Activated CD8-positive, alpha-beta T cell treated with anti-CD3 and anti-CD28 coated beads, Interleukin-2, amount 10 ng/mL, durations not matched to agents 7 days and 5 days (primary cell): Measurements from ENCODE around the gene PLN. TPM values are rescaled to one million over a fixed set of nuclear protein-coding genes. Genes with fewer than 3 reads are reported as not detected.

Experiments used
- ATAC-seq: fragments of 150-1000 bp; cut with Tn5 transposase; one replicate; pipeline ENCODE4 v1.10.0; 2021; ENCODE audit warnings: moderate library complexity
- CTCF ChIA-PET: fragments of 350-600 bp; sonication (Branson Sonifier 250); formaldehyde crosslinking; loops from one replicate; lab custom pipeline; 2021; ENCODE audit warnings: antibody characterized with exemption; lab: Charles Lee
- POLR2A ChIA-PET: fragments of 350-600 bp; sonication (Branson Sonifier 250); formaldehyde crosslinking; loops from one replicate; lab custom pipeline; 2021; ENCODE audit warnings: antibody characterized with exemption; lab: Charles Lee
- DNase-seq: peaks from one replicate; pipeline ENCODE4 v3.0.0-alpha.2; 2020
- H3K27ac Mint-ChIP-seq: one replicate; pipeline ENCODE4 v1.8.0; 2021; ENCODE audit warnings: mild to moderate bottlenecking, mixed read lengths
- H3K27me3 Mint-ChIP-seq: one replicate; pipeline ENCODE4 v1.8.0; 2021; ENCODE audit warnings: low read depth, mixed read lengths
- H3K36me3 Mint-ChIP-seq: one replicate; pipeline ENCODE4 v1.8.0; 2021; ENCODE audit warnings: low read depth, mixed read lengths
- H3K4me1 Mint-ChIP-seq: one replicate; pipeline ENCODE4 v1.8.0; 2021; ENCODE audit warnings: low read depth, mixed read lengths
- H3K4me3 Mint-ChIP-seq: one replicate; pipeline ENCODE4 v1.8.0; 2021; ENCODE audit warnings: mild to moderate bottlenecking, mixed read lengths
- H3K9me3 Mint-ChIP-seq: one replicate; pipeline ENCODE4 v1.8.0; 2022; ENCODE audit warnings: mixed read lengths; ENCODE audit not compliant: insufficient read depth
- total RNA-seq, 2 experiments: library from RNA; stranded (reverse); gene quantifications; one replicate each; pipeline ENCODE4 v1.2.3, GENCODE V29; 2021

Gene PLN
- total RNA-seq, 2 experiments from 2014 or later: not detected

DNA sequence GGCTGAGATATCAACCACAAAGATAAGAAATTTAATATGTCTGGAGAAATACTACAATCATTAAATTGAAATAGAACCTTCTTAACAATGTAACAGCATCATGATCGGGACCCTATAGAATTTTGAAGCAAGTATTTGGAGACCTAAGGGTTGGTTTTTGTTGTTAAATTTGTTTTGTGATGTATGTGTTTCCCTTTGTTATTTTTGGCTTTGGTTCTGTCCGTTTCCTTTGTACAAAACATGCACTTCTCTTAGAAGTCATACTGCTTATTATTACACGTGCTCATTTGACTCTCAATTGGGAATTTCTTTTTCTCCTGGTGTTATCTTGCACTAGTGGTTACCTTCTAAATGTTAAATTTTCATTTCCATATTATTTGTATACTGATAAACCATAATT is 4.0 kb upstream of the PLN start:
- H3K27me3 Mint-ChIP-seq: no peaks in the 10 kb centered on the region
- CTCF ChIA-PET: interaction anchor here (1.3 kb wide), 1 partner anchor 21 kb away, joined by 7 read pairs; no protein-coding TSS in a partner anchor
- peaks cover 3% of the 10 kb centered on the region for H3K9me3 Mint-ChIP-seq
- H3K27ac Mint-ChIP-seq: no peak overlapping the region
- DNase-seq (no peak), ATAC-seq (no peak)
- peaks cover 20% of the 10 kb centered on the region for H3K36me3 Mint-ChIP-seq
- peaks cover 4% of the 10 kb centered on the region for H3K4me1 Mint-ChIP-seq
- POLR2A ChIA-PET: no interaction called here
- H3K4me3 Mint-ChIP-seq: no peak overlapping the region

DNA sequence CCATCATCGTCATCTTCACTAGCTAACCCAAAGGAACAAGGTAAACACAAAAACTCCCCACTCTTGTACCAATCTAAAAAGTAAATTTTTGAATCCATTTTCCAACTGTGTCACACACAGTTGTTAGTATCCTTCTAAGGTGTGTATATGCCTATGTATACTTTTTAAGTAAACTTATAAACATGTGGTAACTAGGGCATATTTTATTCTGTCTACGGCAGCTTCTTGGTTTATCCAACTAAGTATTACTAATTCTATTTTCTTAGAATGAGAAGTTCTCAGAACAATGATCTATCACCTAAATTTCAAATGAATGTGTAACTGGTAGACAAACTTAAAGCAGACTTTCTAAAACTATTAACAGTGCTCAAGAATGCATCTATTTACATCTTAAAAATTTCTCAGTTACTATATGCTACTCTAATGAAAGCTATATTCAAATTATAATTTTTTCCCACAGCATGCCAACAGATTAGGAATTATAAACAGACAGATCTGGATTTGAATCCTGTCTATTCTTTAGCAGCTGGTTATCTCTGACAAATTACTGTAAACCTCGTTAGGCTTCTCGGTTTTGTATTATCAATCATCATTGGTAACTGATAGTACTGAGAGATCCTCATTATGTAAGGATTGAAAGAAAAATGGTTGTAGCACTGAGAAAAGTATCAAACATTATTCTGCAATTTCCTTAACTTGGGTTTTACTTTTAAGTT is 1.8 kb upstream of the PLN start:
- Mint-ChIP-seq H3K27ac (no peak overlapping the region), H3K4me3 (no peak overlapping the region), H3K9me3 (peaks cover 3% of the 10 kb centered on the region), H3K27me3 (no peaks in the 10 kb centered on the region), H3K36me3 (peaks cover 20% of the 10 kb centered on the region), H3K4me1 (peaks cover 14% of the 10 kb centered on the region)
- ChIA-PET CTCF (interaction anchor here (0.6 to 1.5 kb wide), 2 partner anchors 19 to 262 kb away, joined by 3 read pairs; no protein-coding TSS in a partner anchor), POLR2A (interaction anchor here (1.0 kb wide), 1 partner anchor 13 kb away, joined by 3 read pairs; no protein-coding TSS in a partner anchor)
- no peak for DNase-seq
- no peak for ATAC-seq

DNA sequence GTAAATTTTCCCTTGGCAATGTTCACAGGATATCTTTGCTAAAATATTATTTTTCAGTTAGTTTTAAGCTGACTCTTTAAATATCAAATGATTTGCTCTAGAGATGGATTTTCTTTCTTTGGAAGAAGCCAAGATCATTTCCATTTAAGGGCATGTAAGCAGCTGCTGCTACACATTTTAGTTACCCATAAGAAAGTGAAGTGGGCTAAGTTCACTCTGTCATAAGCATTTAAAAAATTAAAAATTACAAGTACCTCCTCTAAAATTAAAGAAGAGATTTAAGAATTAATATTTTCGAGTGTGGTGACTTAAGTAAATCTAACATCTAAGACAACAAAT is 1.2 kb upstream of the PLN start:
- ChIA-PET POLR2A (no interaction called here), CTCF (no interaction called here)
- ATAC-seq: no peak
- Mint-ChIP-seq H3K36me3 (peaks cover 18% of the 10 kb centered on the region), H3K4me1 (peaks cover 14% of the 10 kb centered on the region), H3K4me3 (no peak overlapping the region), H3K27ac (no peak overlapping the region), H3K9me3 (peaks cover 3% of the 10 kb centered on the region), H3K27me3 (no peaks in the 10 kb centered on the region)
- no peak for DNase-seq

DNA sequence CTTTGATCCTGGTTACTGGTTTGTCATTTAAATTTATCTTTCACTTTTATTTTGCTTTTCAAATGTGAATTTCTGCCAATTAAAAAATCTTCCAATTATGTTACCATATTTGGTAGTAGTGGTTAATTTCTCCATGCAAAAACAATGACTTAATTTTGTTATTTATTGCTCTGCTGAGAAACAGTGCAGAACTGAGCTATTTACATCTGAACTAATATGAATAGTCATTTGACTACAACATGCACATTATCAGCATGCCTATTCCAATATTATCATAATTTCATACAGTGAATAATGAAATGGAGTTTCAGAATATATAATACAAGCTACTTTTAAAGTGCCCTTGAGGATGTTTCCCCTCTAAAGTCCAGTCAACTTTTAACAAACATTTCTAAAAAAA is 517 bp downstream of the PLN start:
- peaks cover 3% of the 10 kb centered on the region for H3K9me3 Mint-ChIP-seq
- H3K27me3 Mint-ChIP-seq: no peaks in the 10 kb centered on the region
- ATAC-seq (no peak), DNase-seq (no peak)
- peaks cover 23% of the 10 kb centered on the region for H3K4me1 Mint-ChIP-seq
- H3K27ac Mint-ChIP-seq: no peak overlapping the region
- H3K4me3 Mint-ChIP-seq: no peak overlapping the region
- POLR2A ChIA-PET: no interaction called here
- CTCF ChIA-PET: interaction anchor here (1.1 to 1.6 kb wide), 2 partner anchors 17 to 265 kb away, joined by 3 to 5 read pairs; no protein-coding TSS in a partner anchor
- peaks cover 9% of the 10 kb centered on the region for H3K36me3 Mint-ChIP-seq

DNA sequence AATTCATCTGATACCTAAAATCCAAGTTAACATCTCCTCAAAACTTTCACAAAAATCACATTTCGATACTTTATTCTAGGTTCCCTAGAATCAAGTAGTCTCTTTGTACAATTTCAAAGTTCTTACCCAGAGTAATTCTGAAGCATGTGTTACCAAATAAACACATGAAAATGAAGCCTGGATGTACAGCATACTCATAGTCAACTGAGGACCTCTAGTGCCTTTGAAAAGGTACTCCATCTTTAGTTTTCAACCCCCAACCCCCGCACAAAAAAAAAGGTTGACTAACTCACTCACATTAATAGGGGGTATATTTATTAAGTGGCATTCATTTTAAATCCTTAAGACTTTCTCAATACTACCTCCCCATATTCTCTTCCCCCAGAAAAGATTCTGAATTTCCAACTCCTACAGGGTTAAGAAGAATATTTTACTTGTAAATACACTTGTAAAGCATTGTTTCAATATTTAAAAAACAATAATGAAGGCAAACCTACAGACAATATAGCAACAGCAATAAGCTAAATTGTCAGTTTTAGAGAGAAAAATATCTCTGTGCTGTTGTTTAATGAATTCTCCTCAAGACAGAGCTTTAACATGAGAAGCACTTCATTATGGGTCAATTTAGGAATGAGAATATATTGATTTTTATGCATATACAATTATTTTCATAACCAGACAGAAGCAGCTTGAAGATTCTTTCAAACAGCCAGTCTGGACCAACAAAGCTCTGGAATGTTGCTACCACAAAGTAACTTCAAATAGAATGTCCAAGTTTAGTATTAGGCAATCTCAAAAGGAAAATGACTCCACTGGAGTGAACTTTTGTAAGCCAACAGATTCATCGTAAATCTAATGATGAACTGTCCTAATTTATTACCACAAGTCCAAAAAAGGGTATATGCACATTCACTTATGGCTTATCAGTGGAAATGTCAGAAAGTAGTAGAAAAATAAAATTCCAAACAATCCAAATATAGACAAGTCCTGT is 3.3 kb downstream of the PLN start:
- no peak overlapping the region for H3K27ac Mint-ChIP-seq
- CTCF ChIA-PET: interaction anchor here (0.6 to 3.5 kb wide), 8 partner anchors 9 to 575 kb away, joined by 3 to 23 read pairs (median 3); no protein-coding TSS in a partner anchor
- peaks cover 12% of the 10 kb centered on the region for H3K36me3 Mint-ChIP-seq
- H3K4me1 Mint-ChIP-seq: peaks cover 23% of the 10 kb centered on the region
- H3K9me3 Mint-ChIP-seq: no peaks in the 10 kb centered on the region
- POLR2A ChIA-PET: no interaction called here
- no peaks in the 10 kb centered on the region for H3K27me3 Mint-ChIP-seq
- no peak overlapping the region for H3K4me3 Mint-ChIP-seq
- ATAC-seq (peak; percentile 85), DNase-seq (no peak)

DNA sequence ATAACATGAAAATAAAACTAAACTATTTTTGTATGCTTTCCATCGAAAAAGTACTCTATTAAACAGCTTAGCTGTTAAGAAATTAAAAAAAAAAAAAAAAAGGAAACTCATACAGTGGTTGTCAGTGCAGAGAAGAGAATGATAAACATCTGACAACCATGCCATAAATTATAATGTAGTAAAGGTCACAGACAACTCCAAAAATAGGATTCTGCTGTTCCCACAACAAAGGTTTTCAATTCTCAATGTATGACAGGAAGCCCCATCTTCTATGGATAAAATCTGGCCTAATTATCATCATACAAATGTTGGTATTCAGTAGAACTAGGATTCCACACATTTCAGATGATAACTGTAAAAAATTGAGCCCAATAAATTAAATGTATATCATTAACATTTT is 5.0 kb downstream of the PLN start:
- ChIA-PET CTCF (interaction anchor here (1.1 to 3.5 kb wide), 3 partner anchors 12 to 268 kb away, joined by 4 to 23 read pairs (median 7); no protein-coding TSS in a partner anchor), POLR2A (no interaction called here)
- Mint-ChIP-seq H3K4me1 (peaks cover 31% of the 10 kb centered on the region), H3K27me3 (no peaks in the 10 kb centered on the region), H3K36me3 (peaks cover 20% of the 10 kb centered on the region), H3K27ac (no peak overlapping the region), H3K4me3 (no peak overlapping the region), H3K9me3 (no peaks in the 10 kb centered on the region)
- DNase-seq (no peak), ATAC-seq (no peak)

DNA sequence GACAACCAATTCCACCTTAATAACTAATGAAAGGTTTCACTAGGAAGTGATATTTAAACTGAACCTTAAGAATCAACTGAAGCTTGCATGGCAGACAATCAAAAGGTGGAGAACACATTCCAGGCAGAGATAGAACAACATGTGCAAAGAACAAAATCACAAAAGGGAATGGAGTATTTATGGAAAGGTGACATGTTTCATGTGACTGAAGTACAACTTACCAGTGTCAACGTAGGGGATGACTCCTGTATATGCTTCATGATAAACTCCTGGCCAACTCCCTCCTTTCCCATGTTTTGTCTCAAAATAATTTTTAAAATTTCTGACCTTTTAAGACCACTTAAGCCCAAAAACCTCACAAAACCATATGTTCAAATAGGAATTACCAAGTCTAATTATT is 6.6 kb downstream of the PLN start:
- CTCF ChIA-PET: interaction anchor here (1.1 kb wide), 1 partner anchor 246 kb away, joined by 4 read pairs; no protein-coding TSS in a partner anchor
- Mint-ChIP-seq H3K27me3 (no peaks in the 10 kb centered on the region), H3K36me3 (peaks cover 20% of the 10 kb centered on the region), H3K4me3 (no peak overlapping the region), H3K4me1 (peaks cover 44% of the 10 kb centered on the region), H3K27ac (no peak overlapping the region), H3K9me3 (no peaks in the 10 kb centered on the region)
- POLR2A ChIA-PET: no interaction called here
- DNase-seq: no peak
- no peak for ATAC-seq

DNA sequence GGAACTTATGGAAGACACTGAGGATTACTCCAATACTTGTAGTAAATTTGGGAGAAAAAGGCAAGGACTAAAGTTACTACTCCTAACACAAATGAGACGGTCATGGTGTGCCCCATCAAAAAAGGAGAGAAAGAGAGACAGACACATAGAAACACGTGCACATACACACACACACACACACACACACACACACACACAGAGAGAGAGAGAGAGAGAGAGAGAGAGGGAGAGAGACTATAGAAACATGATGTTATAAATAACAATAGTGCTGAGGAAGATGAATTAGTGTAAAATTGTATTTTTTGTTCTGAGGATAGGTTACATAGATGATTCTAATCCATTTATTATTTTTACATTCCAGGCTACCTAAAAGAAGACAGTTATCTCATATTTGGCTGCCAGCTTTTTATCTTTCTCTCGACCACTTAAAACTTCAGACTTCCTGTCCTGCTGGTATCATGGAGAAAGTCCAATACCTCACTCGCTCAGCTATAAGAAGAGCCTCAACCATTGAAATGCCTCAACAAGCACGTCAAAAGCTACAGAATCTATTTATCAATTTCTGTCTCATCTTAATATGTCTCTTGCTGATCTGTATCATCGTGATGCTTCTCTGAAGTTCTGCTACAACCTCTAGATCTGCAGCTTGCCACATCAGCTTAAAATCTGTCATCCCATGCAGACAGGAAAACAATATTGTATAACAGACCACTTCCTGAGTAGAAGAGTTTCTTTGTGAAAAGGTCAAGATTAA is 10.5 kb downstream of the PLN start:
- Mint-ChIP-seq H3K27me3 (no peaks in the 10 kb centered on the region), H3K4me3 (peak overlapping the region; percentile 69), H3K9me3 (no peaks in the 10 kb centered on the region), H3K27ac (peak overlapping the region; percentile 91), H3K36me3 (peaks cover 30% of the 10 kb centered on the region), H3K4me1 (peaks cover 29% of the 10 kb centered on the region)
- peak; percentile 91 for ATAC-seq
- ChIA-PET CTCF (interaction anchor here (0.7 to 1.2 kb wide), 7 partner anchors 9 to 250 kb away, joined by 3 to 5 read pairs (median 3); no protein-coding TSS in a partner anchor), POLR2A (interaction anchor here (0.8 to 1.2 kb wide), 3 partner anchors 13 to 335 kb away, joined by 3 to 5 read pairs (median 3); no protein-coding TSS in a partner anchor)
- DNase-seq: peak; percentile 42

DNA sequence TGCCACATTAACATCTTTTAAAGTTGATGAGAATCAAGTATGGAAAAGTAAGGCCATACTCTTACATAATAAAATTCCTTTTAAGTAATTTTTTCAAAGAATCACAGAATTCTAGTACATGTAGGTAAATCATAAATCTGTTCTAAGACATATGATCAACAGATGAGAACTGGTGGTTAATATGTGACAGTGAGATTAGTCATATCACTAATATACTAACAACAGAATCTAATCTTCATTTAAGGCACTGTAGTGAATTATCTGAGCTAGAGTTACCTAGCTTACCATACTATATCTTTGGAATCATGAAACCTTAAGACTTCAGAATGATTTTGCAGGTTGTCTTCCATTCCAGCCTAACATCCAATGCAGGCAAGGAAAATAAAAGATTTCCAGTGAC is 11.6 kb downstream of the PLN start:
- Mint-ChIP-seq H3K36me3 (peaks cover 31% of the 10 kb centered on the region), H3K27me3 (no peaks in the 10 kb centered on the region), H3K4me3 (no peak overlapping the region), H3K27ac (no peak overlapping the region), H3K4me1 (peaks cover 28% of the 10 kb centered on the region), H3K9me3 (no peaks in the 10 kb centered on the region)
- CTCF ChIA-PET: interaction anchor here (1.0 to 1.4 kb wide), 3 partner anchors 59 to 275 kb away, joined by 3 read pairs; no protein-coding TSS in a partner anchor
- POLR2A ChIA-PET: interaction anchor here (0.6 to 1.2 kb wide), 3 partner anchors 56 to 375 kb away, joined by 3 to 5 read pairs (median 3); no protein-coding TSS in a partner anchor
- ATAC-seq (no peak), DNase-seq (no peak)

DNA sequence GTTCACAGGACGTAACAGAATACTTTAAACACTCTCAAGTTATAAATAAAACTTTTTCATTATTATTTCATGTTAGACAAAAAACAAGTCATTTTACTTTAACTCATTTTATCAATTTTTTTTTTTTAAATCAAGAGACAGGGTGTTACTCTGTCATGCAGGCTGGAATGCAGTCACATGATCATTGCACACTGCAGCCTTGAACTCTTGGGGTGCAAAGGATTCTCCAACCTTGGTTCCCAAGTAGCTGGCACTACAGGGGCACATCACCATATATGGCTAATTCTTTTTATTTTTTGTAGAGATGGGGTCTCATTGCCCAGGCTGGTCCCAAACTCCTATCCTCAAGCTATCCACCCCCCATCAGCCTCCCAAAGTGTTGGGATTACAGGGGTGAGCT is 14.2 kb downstream of the PLN start:
- ChIA-PET CTCF (interaction anchor here (1.4 kb wide), 1 partner anchor 13 kb away, joined by 4 read pairs; no protein-coding TSS in a partner anchor), POLR2A (no interaction called here)
- no peak for ATAC-seq
- Mint-ChIP-seq H3K9me3 (no peaks in the 10 kb centered on the region), H3K36me3 (peaks cover 29% of the 10 kb centered on the region), H3K27ac (no peak overlapping the region), H3K27me3 (no peaks in the 10 kb centered on the region), H3K4me1 (peaks cover 34% of the 10 kb centered on the region), H3K4me3 (no peak overlapping the region)
- no peak for DNase-seq

DNA sequence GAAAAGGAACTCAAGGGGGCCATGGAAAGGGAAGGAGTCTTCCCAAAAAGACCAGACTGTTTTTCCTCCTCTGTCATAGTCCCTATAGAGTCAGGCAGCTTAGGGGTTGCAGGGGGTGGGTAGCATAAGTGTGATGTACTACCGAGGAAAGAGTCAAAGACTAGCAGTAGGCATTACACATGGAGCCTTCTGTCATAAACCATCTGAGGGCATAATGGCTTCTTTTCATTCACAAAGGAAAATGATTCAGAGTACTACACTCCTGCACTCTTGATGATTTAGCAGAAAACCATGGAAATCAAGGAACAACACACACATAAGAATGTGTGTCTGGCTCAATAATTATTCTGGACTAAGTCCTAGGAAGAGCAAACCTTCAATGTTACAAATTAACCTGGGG is 14.9 kb downstream of the PLN start:
- Mint-ChIP-seq H3K4me3 (no peak overlapping the region), H3K9me3 (no peaks in the 10 kb centered on the region), H3K27me3 (no peaks in the 10 kb centered on the region), H3K27ac (no peak overlapping the region), H3K4me1 (peaks cover 27% of the 10 kb centered on the region), H3K36me3 (peaks cover 24% of the 10 kb centered on the region)
- no peak for ATAC-seq
- no peak for DNase-seq
- ChIA-PET CTCF (interaction anchor here (1.4 kb wide), 1 partner anchor 12 kb away, joined by 4 read pairs; no protein-coding TSS in a partner anchor), POLR2A (no interaction called here)
